Measurements from ENCODE around the gene MCAM.

The MCAM gene

DNA sequence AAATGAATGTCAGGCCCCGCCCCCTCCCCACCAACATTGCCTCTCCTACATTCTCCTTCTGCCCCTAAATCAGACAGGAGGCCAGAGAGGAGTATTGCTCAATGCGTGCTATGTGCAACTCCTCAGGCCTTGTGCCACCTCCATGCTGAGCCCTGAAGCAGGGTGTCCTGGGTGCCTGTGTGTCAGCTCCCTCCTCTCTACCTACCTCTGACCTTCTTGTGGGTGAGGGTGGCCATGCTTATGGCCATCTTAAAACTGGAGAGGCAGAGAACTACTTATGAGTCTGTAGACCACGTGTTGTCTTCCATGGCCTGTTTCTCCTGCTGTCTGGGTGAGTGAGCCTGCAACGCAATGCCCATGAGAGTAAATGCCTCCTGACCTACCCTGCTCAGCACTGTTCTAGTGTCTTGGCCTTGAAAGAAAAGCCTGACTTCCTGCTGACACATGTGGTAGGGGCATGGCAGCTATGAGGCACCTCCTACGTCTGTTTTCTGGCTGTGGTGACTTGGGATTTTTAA lies 10.5 kb downstream of the MCAM start:
- no peak for DNase-seq

- DNase-seq, result no peak
Measured at GRCh38 chr11:119305556-119306372, 11.2 kb downstream of the MCAM start.

GRCh38 chr11:119303227-119303718 lies 13.7 kb downstream of the MCAM start:
- DNase-seq, result no peak

DNA sequence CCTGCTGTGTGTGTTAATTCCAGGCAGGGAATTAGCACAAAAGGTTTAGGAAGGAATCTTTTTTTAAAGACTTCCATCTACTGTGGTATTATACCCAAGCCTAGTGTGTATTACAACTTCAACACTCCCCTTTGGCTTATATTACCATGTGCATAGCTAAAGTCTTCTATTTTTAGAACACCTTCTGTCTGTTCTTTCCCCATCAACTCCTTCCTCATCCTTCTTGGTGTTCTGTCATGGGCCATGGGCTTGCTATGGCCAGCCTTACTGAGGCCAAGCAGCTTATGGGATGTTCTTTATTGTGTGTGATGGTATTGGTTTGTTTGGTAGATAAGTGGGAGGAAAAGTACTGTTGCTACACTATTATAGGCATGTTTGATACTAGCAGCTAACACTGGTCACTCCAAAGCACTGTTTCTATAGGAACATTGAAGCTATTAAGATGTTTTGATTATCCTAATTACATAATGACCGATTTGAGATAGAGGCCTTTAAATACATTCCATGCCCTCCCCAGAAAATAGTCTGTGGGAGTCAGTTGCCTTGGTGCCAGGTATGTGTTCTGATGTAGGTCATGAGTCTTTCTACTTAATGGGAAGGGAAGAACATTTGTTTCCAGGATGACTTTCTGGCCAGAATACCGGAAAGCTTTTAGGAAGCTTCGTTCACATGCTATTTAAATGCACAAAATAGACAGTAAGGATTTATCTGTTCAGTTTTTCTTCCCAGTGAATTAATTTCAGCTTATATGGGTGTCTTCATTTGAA lies 16.5 kb downstream of the MCAM start:
- DNase-seq, result no peak

DNA sequence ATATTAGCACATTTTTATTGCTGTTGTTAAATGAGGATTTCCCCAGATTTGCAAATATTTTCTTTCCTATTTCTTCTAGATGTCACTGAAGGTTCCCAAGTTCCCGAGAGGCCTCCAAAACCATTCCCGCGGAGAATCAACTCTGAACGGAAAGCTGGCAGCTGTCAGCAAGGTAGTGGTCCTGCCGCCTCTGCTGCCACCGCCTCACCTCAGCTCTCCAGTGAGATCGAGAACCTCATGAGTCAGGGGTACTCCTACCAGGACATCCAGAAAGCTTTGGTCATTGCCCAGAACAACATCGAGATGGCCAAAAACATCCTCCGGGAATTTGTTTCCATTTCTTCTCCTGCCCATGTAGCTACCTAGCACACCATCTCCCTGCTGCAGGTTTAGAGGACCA lies 17.5 kb downstream of the MCAM start:
- DNase-seq, result no peak

GRCh38 chr11:119298726-119299125 lies 18.2 kb downstream of the MCAM start:
- DNase-seq, result no peak

DNA sequence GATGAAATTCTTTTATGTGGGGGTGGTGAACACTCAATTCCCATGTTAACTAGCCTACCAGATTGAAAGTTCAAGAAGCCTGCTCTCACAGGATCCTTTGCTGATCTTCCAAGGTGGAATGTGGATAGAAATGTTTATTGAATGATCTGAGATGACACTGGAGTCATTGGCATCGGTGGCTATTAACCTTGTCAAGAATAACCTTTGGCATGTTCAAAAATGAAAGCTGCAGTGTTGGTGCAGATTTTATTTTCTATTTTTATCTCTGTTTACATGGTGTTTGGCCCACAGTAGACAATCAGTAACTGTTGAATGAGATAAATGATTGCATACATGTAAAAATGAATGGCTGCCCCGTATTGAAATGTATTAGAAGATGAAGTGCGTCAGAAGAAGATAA lies 19.0 kb downstream of the MCAM start:
- DNase-seq, result no peak

GRCh38 chr11:119295178-119295577 lies 21.8 kb downstream of the MCAM start:
- DNase-seq, result no peak

DNA sequence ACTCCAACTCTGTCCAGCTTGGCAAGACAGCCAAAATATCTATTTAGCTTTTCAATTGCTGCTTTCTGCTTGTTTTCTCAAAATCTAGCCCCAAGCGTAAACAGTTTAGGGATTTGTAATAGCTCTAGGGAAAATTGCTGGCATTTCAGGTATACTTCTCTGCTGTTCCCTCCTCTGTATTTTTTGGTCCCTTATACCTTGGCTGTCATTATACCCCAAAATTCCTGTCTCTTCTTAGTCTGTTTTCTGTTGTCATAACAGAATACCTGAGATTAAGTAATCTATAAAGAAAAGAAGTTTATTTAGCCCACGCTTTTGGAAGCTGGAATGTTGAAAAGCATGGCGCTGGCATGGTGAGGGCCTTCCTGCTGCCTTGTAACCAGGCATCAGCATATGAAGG lies 23.5 kb downstream of the MCAM start:
- DNase-seq, result no peak

- DNase-seq, result no peak
Measured at GRCh38 chr11:119290894-119291497, 25.9 kb downstream of the MCAM start.

GRCh38 chr11:119288219-119288618 lies 28.7 kb downstream of the MCAM start:
- no peak for DNase-seq

DNA sequence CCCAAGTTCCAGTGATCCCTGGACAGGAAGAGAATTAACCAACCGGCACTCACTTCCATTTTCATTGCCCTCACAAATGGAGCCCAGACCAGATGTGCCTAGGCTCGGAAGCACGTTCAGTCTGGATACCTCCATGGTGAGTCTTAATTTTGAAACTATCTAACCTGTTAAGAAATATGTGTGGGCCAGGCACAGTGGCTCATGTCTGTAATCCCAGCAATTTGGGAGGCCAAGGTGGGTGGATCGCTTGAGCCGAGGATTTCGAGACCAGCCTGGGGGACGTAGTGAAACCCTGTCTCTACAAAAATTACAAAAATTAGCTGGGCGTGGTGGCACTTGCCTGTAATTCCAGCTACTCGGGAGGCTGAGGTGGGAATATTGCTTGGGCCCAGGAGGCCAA lies 31.5 kb downstream of the MCAM start:
- no peak for DNase-seq

DNA sequence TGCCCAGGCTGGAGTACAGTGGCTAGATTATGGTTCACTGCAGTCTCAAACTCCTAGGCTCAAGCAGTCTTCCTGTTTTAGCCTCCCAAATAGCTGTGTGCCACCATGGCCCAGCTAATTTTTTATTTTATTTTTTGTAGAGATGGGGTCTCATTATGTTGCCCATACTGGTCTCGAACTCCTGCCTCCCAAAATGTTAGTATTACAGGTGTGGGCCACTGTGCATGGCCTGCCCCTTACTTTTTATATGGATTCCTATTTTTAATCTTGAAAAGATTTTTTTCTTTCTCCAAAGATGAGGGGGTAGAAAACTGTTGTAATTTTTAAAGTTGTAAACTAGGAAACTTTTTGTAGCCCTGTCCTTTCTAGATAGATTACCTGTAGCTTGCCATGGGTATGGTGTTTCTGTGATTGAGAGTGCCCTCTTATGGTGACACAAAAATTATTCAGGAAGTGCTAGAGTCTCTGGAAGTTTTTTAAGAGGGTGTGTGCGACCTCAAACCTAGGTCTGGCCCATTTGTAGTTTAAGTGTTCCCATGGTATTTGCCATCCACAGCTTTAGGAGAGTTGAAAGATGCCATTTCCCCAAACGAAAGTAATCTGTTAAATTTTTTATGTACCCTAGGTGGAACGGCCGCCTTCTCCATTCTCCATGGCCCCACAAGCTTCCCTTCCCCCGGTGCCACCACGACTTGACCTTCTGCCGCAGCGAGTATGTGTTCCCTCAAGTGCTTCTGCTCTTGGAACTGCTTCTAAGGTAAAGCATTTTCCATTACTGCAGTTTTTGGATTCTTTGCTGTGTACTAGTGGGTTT lies 32.4 kb downstream of the MCAM start:
- peak; percentile 20 for DNase-seq

GRCh38 chr11:119282495-119282894 lies 34.4 kb downstream of the MCAM start:
- DNase-seq, result no peak

- DNase-seq, result no peak
Measured at GRCh38 chr11:119277660-119278059, 39.3 kb downstream of the MCAM start.

GRCh38 chr11:119273721-119274120 lies 43.2 kb downstream of the MCAM start:
- no peak for DNase-seq

GRCh38 chr11:119267645-119268044 lies 49.3 kb downstream of the MCAM start:
- no peak for DNase-seq

DNA sequence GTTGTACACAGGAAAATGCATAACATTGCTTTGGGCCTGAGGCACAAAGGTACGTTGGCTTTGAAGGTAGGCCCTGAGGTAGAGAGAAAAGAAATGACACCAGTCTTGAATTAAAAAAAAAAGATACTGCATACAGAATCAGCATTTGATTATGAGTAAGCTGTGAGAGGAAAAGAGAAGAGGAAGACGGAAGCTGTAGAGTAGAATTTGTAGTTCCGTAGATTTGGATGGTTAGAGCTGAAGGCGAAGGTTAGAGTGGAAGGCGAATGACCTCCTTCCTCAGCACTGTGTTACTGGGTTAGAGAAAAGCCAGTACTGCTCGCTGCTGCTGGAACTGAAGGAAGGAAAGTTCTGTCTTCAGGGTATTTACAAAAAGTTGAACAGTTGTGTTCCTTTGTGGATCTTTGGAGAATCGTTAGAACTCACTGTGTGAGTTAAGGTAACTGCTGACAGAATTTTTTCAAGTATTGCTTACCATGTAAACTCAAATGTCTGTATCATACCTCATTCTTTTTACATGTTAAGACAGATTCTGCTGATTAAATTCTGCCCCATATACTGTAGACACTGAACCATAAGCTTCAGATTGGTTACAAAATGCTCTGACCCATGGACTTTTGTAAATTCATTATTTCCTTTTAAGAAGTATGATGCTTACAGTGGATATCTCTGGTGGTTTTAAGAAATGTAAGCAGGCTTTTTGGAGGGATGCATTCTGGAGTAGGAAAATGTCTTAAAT lies 50.2 kb downstream of the MCAM start:
- DNase-seq, result no peak

- DNase-seq, result no peak
Measured at GRCh38 chr11:119266063-119266462, 50.9 kb downstream of the MCAM start.

GRCh38 chr11:119263352-119263940 lies 53.5 kb downstream of the MCAM start:
- no peak for DNase-seq

GRCh38 chr11:119262668-119263351 lies 54.1 kb downstream of the MCAM start:
- no peak for DNase-seq
